NT2/D1 (cell line): ENCODE measurements around the gene IL11.

Source experiments
- YY1 ChIP-seq: IDR thresholded peaks from 2 replicates; pipeline ENCODE4 v1.6.1; 2011; ENCODE audit not compliant: insufficient read length, insufficient read depth
- ZNF274 ChIP-seq: IDR thresholded peaks from 2 replicates; pipeline ENCODE4 v1.6.1; 2011; ENCODE audit warnings: mild to moderate bottlenecking, low read depth, low read length

DNA sequence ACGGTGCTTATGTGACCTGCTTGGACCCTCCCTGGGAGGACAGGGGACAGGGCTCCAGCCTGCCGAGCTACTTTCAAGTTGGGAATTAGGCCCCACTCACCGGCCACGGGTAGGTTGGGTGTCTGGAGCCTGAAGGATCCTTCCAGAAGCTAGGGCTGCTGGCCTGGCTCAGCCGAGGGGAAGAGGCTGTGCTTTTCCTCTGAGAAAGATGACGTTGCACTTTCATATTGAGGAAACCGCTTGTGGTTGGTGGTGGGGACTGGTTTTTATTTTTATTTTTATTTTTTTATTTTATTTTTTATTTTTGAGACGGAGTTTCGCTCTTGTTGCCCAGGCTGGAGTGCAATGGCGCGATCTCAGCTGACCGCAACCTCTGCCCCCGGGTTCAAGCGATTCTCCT, 45.1 kb downstream of the IL11 start, which contains the start of gene TMEM150B:
- TF ChIP-seq ZNF274 (no peak), YY1 (no peak)
